ENCODE measurements around the gene SEC24B.
A peak's percentile ranks its signal among the peaks of the same experiment; 100 is the strongest.
"Not testable (repeated sequence)": the region's sequence is repeated elsewhere in the genome, so short reads cannot be mapped to it uniquely, and the experiment has no call there.

SEC24B gene

GRCh38 chr4:109432696-109433095 is 919 bp upstream of the SEC24B start:
- DNase-seq (ENCODE audit: low read depth): no peak

GRCh38 chr4:109434007-109434971 is 674 bp downstream of the SEC24B start:
- DNase-seq (ENCODE audit: low read depth): peak; percentile 2

- no peak for DNase-seq (ENCODE audit: low read depth)
Observed at GRCh38 chr4:109435635-109436034, 2.0 kb downstream of the SEC24B start.

- DNase-seq (ENCODE audit: low read depth): no peak
Observed at GRCh38 chr4:109436504-109436903, 2.9 kb downstream of the SEC24B start.

- DNase-seq (ENCODE audit: low read depth): no peak
Observed at GRCh38 chr4:109440948-109441347, 7.3 kb downstream of the SEC24B start.

GRCh38 chr4:109441862-109442458 is 8.3 kb downstream of the SEC24B start:
- DNase-seq (ENCODE audit: low read depth): no peak

GRCh38 chr4:109444182-109444844 is 10.7 kb downstream of the SEC24B start:
- no peak for DNase-seq (ENCODE audit: low read depth)

- DNase-seq (ENCODE audit: low read depth): no peak
Observed at GRCh38 chr4:109447278-109447677, 13.7 kb downstream of the SEC24B start.

- DNase-seq (ENCODE audit: low read depth): no peak
Observed at GRCh38 chr4:109451544-109452273, 18.1 kb downstream of the SEC24B start.

- DNase-seq (ENCODE audit: low read depth): not testable (repeated sequence)
Observed at GRCh38 chr4:109453110-109453509, 19.5 kb downstream of the SEC24B start.

GRCh38 chr4:109462297-109462696 is 28.7 kb downstream of the SEC24B start:
- no peak for DNase-seq (ENCODE audit: low read depth)

- no peak for DNase-seq (ENCODE audit: low read depth)
Observed at GRCh38 chr4:109462802-109463201, 29.2 kb downstream of the SEC24B start.

GRCh38 chr4:109465069-109465468 is 31.5 kb downstream of the SEC24B start:
- DNase-seq (ENCODE audit: low read depth): no peak

- DNase-seq (ENCODE audit: low read depth): no peak
Observed at GRCh38 chr4:109469915-109470314, 36.3 kb downstream of the SEC24B start.

GRCh38 chr4:109472343-109472761 is 38.7 kb downstream of the SEC24B start:
- no peak for DNase-seq (ENCODE audit: low read depth)

GRCh38 chr4:109473824-109474223 is 40.2 kb downstream of the SEC24B start:
- DNase-seq (ENCODE audit: low read depth): no peak

- DNase-seq (ENCODE audit: low read depth): no peak
Observed at GRCh38 chr4:109486007-109486406, 52.4 kb downstream of the SEC24B start.

GRCh38 chr4:109494563-109494962 is 60.9 kb downstream of the SEC24B start:
- DNase-seq (ENCODE audit: low read depth): no peak

- DNase-seq (ENCODE audit: low read depth): no peak
Observed at GRCh38 chr4:109495514-109495913, 61.9 kb downstream of the SEC24B start.

- no peak for DNase-seq (ENCODE audit: low read depth)
Observed at GRCh38 chr4:109496875-109497274, 63.3 kb downstream of the SEC24B start.

- no peak for DNase-seq (ENCODE audit: low read depth)
Observed at GRCh38 chr4:109497511-109497910, 63.9 kb downstream of the SEC24B start.

GRCh38 chr4:109499513-109499912 is 65.9 kb downstream of the SEC24B start:
- DNase-seq (ENCODE audit: low read depth): no peak
